ENCODE results near the gene SCARF2.

SCARF2 gene

DNA sequence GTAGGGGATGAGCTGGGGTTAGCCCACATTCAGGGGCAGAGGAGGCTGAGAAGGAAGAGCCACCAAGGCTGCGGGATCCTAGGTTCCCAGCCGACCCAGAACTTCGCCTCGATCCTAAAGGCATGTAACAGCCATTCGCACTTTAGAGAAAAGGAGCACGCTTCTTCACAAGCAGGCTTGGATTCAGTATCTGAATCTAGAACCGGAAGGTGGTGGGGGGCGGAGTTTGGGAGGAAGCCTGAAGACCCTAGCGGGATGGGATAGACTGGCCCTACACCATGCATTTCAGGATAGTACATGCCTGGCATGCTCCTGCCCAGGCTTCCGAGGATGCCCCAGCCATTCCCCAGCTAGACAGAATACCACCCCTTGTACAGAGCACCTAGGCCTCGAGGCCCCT lies 4.4 kb downstream of the SCARF2 start:
- TF ChIP-seq, protein P1, sequence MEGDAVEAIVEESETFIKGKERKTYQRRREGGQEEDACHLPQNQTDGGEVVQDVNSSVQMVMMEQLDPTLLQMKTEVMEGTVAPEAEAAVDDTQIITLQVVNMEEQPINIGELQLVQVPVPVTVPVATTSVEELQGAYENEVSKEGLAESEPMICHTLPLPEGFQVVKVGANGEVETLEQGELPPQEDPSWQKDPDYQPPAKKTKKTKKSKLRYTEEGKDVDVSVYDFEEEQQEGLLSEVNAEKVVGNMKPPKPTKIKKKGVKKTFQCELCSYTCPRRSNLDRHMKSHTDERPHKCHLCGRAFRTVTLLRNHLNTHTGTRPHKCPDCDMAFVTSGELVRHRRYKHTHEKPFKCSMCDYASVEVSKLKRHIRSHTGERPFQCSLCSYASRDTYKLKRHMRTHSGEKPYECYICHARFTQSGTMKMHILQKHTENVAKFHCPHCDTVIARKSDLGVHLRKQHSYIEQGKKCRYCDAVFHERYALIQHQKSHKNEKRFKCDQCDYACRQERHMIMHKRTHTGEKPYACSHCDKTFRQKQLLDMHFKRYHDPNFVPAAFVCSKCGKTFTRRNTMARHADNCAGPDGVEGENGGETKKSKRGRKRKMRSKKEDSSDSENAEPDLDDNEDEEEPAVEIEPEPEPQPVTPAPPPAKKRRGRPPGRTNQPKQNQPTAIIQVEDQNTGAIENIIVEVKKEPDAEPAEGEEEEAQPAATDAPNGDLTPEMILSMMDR (IDR thresholded peaks at IDR 0.05; ENCODE audit: control insufficient read depth, extremely low read depth, insufficient read depth), result no peak
- no peak overlapping the region for H3K4me3 ChIP-seq (ENCODE audit: low read depth, low read length)
- DNase-seq (ENCODE audit: low read depth), result no peak

DNA sequence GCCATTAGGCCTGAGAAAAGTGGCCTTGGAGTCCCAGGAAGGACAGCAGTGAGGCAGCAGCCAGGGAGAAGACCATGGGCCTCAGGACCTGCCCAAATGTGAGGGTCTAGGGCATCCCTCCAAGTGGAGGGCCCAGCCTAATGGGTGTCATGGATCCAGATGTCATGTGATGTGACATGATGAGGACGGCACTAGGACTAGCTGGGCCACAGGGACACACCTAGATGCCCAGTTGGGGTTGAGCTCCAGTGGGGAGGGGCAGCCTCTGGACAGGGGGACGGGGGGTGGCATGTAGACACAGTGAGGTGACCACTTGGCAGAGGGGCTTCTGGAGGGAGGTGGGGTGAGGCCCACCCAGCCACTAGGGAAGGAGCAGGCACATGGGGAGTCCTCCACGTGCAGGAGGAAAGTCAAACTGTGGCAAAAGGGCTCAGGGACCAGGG lies 5.4 kb downstream of the SCARF2 start:
- no peak overlapping the region for H3K4me3 ChIP-seq (ENCODE audit: low read depth, low read length)
- TF ChIP-seq, protein P1 (IDR thresholded peaks at IDR 0.05; ENCODE audit: control insufficient read depth, extremely low read depth, insufficient read depth), result no peak
- DNase-seq (ENCODE audit: low read depth), result no peak

DNA sequence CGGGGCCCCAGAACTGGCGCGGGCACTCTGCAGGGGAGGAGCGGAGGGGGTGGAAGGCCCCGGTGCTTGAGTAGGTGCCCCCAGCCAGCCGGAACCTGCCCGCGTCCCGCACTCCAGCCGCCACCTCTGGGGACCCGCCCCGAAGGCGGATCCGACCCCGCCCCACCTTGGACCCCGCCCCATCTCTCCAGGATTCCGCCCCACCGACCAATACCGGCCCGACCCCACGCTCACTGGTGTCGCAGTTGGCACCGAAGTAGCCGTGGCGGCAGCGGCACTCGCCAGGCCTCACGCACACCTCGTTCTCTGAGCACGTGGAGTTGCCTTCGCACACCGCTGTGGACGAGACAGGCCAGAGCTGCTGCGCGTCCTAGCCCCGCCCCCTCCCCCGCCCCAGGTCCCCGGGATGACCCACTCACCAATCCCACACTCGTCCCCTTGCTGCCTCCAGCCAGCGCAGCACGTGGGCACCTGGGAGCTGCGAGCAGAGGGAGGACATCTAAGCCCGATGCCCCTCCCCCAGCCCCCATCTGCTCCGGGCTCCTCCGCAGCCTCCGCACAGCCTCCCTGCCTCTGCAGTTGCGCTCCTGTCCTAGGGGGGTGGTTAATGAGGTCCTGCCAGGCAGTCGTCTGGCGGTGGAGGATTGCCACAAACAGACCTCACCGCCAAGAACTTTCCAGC lies 6.0 kb downstream of the SCARF2 start:
- TF ChIP-seq, protein P1 (IDR thresholded peaks at IDR 0.05; ENCODE audit: control insufficient read depth, extremely low read depth, insufficient read depth), result no peak
- H3K4me3 ChIP-seq (ENCODE audit: low read depth, low read length), result peak overlapping the region; percentile 42
- no peak for DNase-seq (ENCODE audit: low read depth)

DNA sequence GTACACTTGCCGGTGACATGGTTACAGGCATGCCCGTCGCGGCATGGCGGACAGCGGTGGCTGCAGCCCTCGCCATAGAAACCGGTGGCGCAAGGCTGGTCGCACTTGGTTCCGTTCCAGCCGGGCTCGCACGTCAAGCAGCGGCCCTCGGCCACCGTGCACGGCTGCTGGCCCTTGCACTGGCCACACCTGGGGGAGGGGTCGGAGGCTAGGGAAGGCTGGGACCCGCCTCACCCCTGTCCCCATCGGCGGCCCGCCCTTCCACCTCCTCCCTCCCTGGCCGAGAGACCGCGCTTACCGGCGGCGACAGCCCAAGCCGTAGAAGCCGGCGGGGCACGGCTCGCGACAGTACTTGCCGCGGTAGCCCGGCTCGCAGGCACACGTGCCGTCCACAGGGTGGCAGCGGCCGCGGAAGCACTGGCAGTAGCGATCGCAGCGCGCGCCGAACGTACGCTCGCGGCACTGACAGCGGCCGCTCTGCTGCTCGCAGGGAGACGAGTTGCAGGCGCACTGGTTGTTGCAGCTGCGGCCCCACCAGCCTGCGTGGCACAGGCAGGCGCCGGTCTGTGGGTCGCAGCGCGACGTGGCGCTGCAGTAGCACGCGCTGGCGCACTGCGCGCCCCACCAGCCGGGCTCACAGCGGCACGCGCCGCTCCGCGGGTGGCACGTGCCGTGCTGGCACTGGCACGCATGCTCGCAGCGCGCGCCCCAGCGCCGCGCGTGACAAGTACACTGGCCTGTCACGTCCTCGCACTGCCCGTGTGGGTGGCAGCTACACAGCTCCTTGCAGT lies 6.7 kb downstream of the SCARF2 start:
- peak overlapping the region; percentile 42 for H3K4me3 ChIP-seq (ENCODE audit: low read depth, low read length)
- TF ChIP-seq, protein P1 (IDR thresholded peaks at IDR 0.05; ENCODE audit: control insufficient read depth, extremely low read depth, insufficient read depth), result peak; percentile 66
- DNase-seq (ENCODE audit: low read depth), result peak; percentile 37

DNA sequence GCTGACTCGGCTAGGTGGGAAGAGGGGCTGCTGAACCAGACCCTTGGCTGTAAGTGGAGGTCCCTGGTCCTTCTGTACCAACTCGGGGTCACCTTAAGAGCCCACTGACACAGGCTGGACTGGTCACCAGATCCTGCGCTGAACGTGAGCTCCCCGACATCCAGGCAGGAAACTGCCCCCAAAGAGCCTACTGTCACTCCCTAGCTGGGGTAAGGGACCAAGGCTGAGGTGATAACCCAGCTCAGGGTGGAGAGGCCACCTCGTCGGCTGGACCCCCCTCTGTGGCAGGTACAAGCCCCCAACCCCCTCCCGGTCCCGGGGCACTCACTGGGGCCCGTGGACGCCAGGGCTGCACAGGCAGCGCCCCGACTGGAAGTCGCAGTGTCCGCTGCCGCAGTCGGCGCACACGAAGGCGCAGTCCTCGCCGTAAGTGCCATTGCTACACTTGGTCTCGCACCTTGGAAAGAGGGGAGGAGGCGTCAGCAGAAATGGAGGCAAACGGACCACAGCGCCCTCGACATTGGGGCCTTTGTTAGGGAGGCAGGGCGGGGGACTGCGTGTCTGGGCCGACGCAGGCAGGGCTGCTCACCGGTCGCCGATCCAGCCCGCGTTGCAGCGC lies 7.4 kb downstream of the SCARF2 start:
- peak overlapping the region; percentile 42 for H3K4me3 ChIP-seq (ENCODE audit: low read depth, low read length)
- no peak for DNase-seq (ENCODE audit: low read depth)
- TF ChIP-seq, protein P1 (IDR thresholded peaks at IDR 0.05; ENCODE audit: control insufficient read depth, extremely low read depth, insufficient read depth), result no peak

DNA sequence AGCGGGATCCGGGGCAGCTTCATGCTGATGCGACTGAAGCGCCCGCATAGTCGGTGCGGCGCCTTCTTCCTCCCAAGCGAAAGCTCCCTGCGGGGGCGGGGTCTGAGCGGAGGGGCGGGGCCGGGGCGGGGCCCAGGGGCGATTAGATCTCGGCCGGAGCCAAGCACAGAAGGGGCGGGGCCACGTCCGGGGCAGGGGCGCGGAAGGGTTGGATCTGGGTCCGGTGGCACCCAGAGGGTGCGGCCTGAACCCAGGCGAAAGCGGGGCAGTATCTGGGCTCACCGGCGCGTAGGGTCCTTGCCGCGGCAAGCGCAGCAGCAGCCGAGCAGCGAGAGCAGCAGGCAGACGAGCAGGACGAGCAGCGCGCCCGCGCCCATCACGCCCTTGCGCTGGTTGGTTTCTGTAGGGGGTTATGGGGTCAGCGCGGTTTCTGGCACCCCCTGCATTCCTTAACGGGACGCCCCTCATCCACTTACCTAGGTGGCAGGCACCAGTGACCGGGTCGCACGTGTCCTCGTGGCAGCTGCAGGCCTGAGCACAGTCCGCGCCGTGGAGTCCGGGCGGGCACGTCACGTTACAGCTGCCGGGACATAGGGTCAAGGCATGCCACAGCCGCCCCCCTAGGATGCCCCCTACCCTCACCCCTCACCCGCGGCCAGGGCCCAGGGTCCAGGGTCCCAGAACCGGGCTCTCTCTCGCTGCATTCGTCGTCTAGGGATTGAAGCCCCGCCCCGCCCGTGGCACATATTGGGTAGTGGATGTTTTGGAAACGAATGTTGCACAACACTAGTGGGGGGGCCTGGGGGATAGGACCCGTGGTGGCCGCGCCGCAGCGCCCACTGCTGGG lies 8.1 kb downstream of the SCARF2 start:
- no peak overlapping the region for H3K4me3 ChIP-seq (ENCODE audit: low read depth, low read length)
- DNase-seq (ENCODE audit: low read depth), result no peak
- TF ChIP-seq, protein P1 (IDR thresholded peaks at IDR 0.05; ENCODE audit: control insufficient read depth, extremely low read depth, insufficient read depth), result no peak

All from LNCaP clone FGC (cell line).